ENCODE data around the gene PQBP1.

The PQBP1 gene

GRCh38 chrX:48948589-48948988 is 50.9 kb downstream of the PQBP1 start:
- H3K27me3 Mint-ChIP-seq (ENCODE audit: low read depth), result no peaks in the 10 kb centered on the region
- H3K4me3 Mint-ChIP-seq, result no peak overlapping the region
- peaks cover 6% of the 10 kb centered on the region for H3K36me3 Mint-ChIP-seq (ENCODE audit: low read depth)
- H3K9me3 Mint-ChIP-seq, result no peaks in the 10 kb centered on the region
- no peak overlapping the region for H3K27ac Mint-ChIP-seq
- peaks cover 29% of the 10 kb centered on the region for H3K4me1 Mint-ChIP-seq (ENCODE audit: low read depth)

All from T-helper 1 cell treated with Interleukin-12 subunit alpha and Interleukin-12 subunit beta and Interleukin-4 antibody, amounts not matched to agents 30 μg/mL and 1 μg/mL, for 36 hours (primary cell).